Activated effector memory CD4-positive, alpha-beta T cell treated with anti-CD3 and anti-CD28 coated beads, Interleukin-2, amount 50 U/mL, for 16 hours (primary cell): ENCODE measurements around the gene SSC5D.

ENCODE experiments used
- DNase-seq: peaks from one replicate; pipeline ENCODE4 v3.0.0-alpha.2; 2020

SSC5D gene

GRCh38 chr19:55455576-55456235 lies 32.5 kb upstream of the SSC5D start:
- DNase-seq = no peak

- DNase-seq = no peak
These were observed 31.9 kb upstream of the SSC5D start for GRCh38 chr19:55456347-55456746.

- no peak for DNase-seq
These were observed 30.4 kb upstream of the SSC5D start for GRCh38 chr19:55457683-55458457.

GRCh38 chr19:55459551-55459949 lies 28.7 kb upstream of the SSC5D start:
- no peak for DNase-seq

- no peak for DNase-seq
These were observed 28.1 kb upstream of the SSC5D start for GRCh38 chr19:55459950-55460657.

- DNase-seq = peak; percentile 72
These were observed 27.5 kb upstream of the SSC5D start for GRCh38 chr19:55460670-55461258.

GRCh38 chr19:55461259-55461973 lies 26.8 kb upstream of the SSC5D start, which contains the start of gene ISOC2:
Gene ISOC2, minus strand, starts transcription at chr19:55461642. Its CDS starts 5,156 bp downstream, at chr19:55456486.
- peak; percentile 100 for DNase-seq

GRCh38 chr19:55461974-55462626 lies 26.1 kb upstream of the SSC5D start:
- DNase-seq = no peak

GRCh38 chr19:55462722-55463121 lies 25.5 kb upstream of the SSC5D start:
- no peak for DNase-seq

- no peak for DNase-seq
These were observed 24.6 kb upstream of the SSC5D start for GRCh38 chr19:55463583-55464031.

- DNase-seq = no peak
These were observed 24.1 kb upstream of the SSC5D start for GRCh38 chr19:55464039-55464661.

GRCh38 chr19:55464662-55465054 lies 23.6 kb upstream of the SSC5D start, which contains the start of gene C19orf85:
Gene C19orf85, minus strand, starts transcription at chr19:55464751. Its CDS starts 197 bp downstream, at chr19:55464554.
- DNase-seq = no peak

- DNase-seq = no peak
These were observed 22.6 kb upstream of the SSC5D start for GRCh38 chr19:55465460-55466240.

- no peak for DNase-seq
These were observed 22.0 kb upstream of the SSC5D start for GRCh38 chr19:55466241-55466614.

GRCh38 chr19:55467236-55468053 lies 20.8 kb upstream of the SSC5D start:
- peak; percentile 92 for DNase-seq

- DNase-seq = no peak
These were observed 20.2 kb upstream of the SSC5D start for GRCh38 chr19:55468054-55468393.

- DNase-seq = no peak
These were observed 17.0 kb upstream of the SSC5D start for GRCh38 chr19:55471266-55471665.

- DNase-seq = no peak
These were observed 15.8 kb upstream of the SSC5D start for GRCh38 chr19:55472463-55472862.

GRCh38 chr19:55473225-55474012 lies 14.8 kb upstream of the SSC5D start:
- DNase-seq = no peak
